ENCODE measurements around the gene ILDR2. TPM values are rescaled to one million over a fixed set of nuclear protein-coding genes. Genes with fewer than 3 reads are reported as not detected.

ILDR2 gene
- polyA plus RNA-seq, 4 donors: 0.34 to 0.49 TPM; not detected in 2

GRCh38 chr1:167002354-167002753, 27.0 kb upstream of the ILDR2 start:
- DNase-seq (no peak), FAIRE-seq (no peak)
- Histone ChIP-seq H3K9me3 (ENCODE audit: control insufficient read depth in 2 of 2, insufficient read depth in 1 of 2, low read depth in 1 of 2, low read length in 1 of 2) (no peaks in the 10 kb centered on the region), H3K4me3 (ENCODE audit: low read depth in 1 of 3, low read length in 3 of 3) (no peak overlapping the region), H3K27ac (ENCODE audit: low read depth in 1 of 3, low read length in 2 of 3) (no peak overlapping the region), H3K4me1 (ENCODE audit: control insufficient read depth in 3 of 3, insufficient read depth in 2 of 3, low read depth in 1 of 3, low read length in 2 of 3) (peaks cover 0 to 3% (median 0%) of the 10 kb centered on the region in 3 donors), H3K27me3 (ENCODE audit: control insufficient read depth in 3 of 3, insufficient read depth in 3 of 3, low read length in 3 of 3) (peaks cover 0 to 3% (median 2%) of the 10 kb centered on the region in 3 donors), H3K36me3 (ENCODE audit: control insufficient read depth in 3 of 3, insufficient read depth in 2 of 3, low read depth in 1 of 3, low read length in 3 of 3) (no peaks in the 10 kb centered on the region)
- WGBS, 3 donors: 85 to 88% (median 86%) methylated on average over 2 of the region's 2 CpGs

GRCh38 chr1:167000546-167000945, 25.2 kb upstream of the ILDR2 start:
- FAIRE-seq (no peak), DNase-seq (no peak)
- Histone ChIP-seq H3K9me3 (ENCODE audit: control insufficient read depth in 2 of 2, insufficient read depth in 1 of 2, low read depth in 1 of 2, low read length in 1 of 2) (no peaks in the 10 kb centered on the region), H3K36me3 (ENCODE audit: control insufficient read depth in 3 of 3, insufficient read depth in 2 of 3, low read depth in 1 of 3, low read length in 3 of 3) (no peaks in the 10 kb centered on the region), H3K4me1 (ENCODE audit: control insufficient read depth in 3 of 3, insufficient read depth in 2 of 3, low read depth in 1 of 3, low read length in 2 of 3) (peaks cover 0 to 3% (median 0%) of the 10 kb centered on the region in 3 donors), H3K27me3 (ENCODE audit: control insufficient read depth in 3 of 3, insufficient read depth in 3 of 3, low read length in 3 of 3) (peaks cover 0 to 3% (median 2%) of the 10 kb centered on the region in 3 donors), H3K4me3 (ENCODE audit: low read depth in 1 of 3, low read length in 3 of 3) (no peak overlapping the region), H3K27ac (ENCODE audit: low read depth in 1 of 3, low read length in 2 of 3) (no peak overlapping the region)
- 90 to 96% (median 93%) methylated on average over 1 of the region's 1 CpG for WGBS, 3 donors

DNA sequence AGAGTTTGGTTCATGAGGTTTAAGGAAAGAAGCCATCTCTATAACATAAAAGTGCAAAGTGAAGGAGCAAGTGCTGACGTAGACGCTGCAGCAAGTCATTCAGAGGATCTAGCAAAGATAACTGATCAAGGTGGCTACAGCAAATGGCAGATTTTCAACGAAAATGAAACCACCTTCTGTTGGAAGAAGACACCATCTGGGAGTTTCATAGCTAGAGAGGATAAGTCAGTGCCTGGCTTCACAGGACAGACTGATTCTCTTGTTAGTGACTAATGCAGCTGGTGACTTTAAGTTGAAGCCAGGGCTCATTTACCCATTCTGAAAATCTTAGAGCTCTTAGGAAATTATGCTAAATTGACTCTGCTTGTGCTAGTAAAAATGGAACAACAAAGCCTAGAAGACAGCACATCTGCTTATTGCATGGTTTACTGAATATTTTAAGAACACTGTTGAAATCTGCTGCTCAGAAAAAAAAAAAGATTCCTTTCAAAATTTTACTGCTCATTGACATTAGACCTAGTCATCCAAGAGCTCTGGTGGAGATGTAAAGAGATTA, 24.2 kb upstream of the ILDR2 start:
- peaks cover 0 to 3% (median 0%) of the 10 kb centered on the region in 3 donors for H3K4me1 ChIP-seq (ENCODE audit: control insufficient read depth in 3 of 3, insufficient read depth in 2 of 3, low read depth in 1 of 3, low read length in 2 of 3)
- no peaks in the 10 kb centered on the region for H3K36me3 ChIP-seq (ENCODE audit: control insufficient read depth in 3 of 3, insufficient read depth in 2 of 3, low read depth in 1 of 3, low read length in 3 of 3)
- FAIRE-seq (no peak), DNase-seq (no peak)
- no peaks in the 10 kb centered on the region for H3K9me3 ChIP-seq (ENCODE audit: control insufficient read depth in 2 of 2, insufficient read depth in 1 of 2, low read depth in 1 of 2, low read length in 1 of 2)
- WGBS, 3 donors: 44 to 61% (median 46%) methylated on average over 3 of the region's 3 CpGs
- H3K27me3 ChIP-seq (ENCODE audit: control insufficient read depth in 3 of 3, insufficient read depth in 3 of 3, low read length in 3 of 3): peaks cover 0 to 3% (median 2%) of the 10 kb centered on the region in 3 donors
- no peak overlapping the region for H3K4me3 ChIP-seq (ENCODE audit: low read depth in 1 of 3, low read length in 3 of 3)
- no peak overlapping the region for H3K27ac ChIP-seq (ENCODE audit: low read depth in 1 of 3, low read length in 2 of 3)

DNA sequence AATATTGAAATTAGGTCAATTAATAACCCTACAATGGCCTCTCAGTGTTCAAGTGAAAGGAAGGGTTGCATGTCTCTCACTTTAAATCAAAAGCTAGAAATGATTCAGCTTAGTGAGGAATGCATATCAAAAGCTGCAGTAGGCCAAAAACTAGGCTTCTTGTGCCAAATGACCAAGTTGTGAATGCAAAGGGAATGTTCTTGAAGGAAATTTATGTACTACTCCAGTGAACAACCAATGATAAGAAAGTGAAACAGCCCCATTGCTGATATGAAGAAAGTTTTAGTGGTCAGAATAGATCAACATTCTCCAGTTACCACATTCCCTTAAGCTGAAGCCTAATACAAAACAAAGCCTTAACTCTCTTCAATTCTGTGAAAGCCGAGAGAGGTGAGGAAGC, 23.7 kb upstream of the ILDR2 start:
- Histone ChIP-seq H3K9me3 (ENCODE audit: control insufficient read depth in 2 of 2, insufficient read depth in 1 of 2, low read depth in 1 of 2, low read length in 1 of 2) (no peaks in the 10 kb centered on the region), H3K4me3 (ENCODE audit: low read depth in 1 of 3, low read length in 3 of 3) (no peak overlapping the region), H3K36me3 (ENCODE audit: control insufficient read depth in 3 of 3, insufficient read depth in 2 of 3, low read depth in 1 of 3, low read length in 3 of 3) (no peaks in the 10 kb centered on the region), H3K4me1 (ENCODE audit: control insufficient read depth in 3 of 3, insufficient read depth in 2 of 3, low read depth in 1 of 3, low read length in 2 of 3) (peaks cover 0 to 3% (median 0%) of the 10 kb centered on the region in 3 donors), H3K27me3 (ENCODE audit: control insufficient read depth in 3 of 3, insufficient read depth in 3 of 3, low read length in 3 of 3) (peaks cover 0 to 3% (median 2%) of the 10 kb centered on the region in 3 donors), H3K27ac (ENCODE audit: low read depth in 1 of 3, low read length in 2 of 3) (no peak overlapping the region)
- DNase-seq: no peak
- 82 to 88% (median 85%) methylated on average over 1 of the region's 1 CpG for WGBS, 3 donors
- no peak for FAIRE-seq

DNA sequence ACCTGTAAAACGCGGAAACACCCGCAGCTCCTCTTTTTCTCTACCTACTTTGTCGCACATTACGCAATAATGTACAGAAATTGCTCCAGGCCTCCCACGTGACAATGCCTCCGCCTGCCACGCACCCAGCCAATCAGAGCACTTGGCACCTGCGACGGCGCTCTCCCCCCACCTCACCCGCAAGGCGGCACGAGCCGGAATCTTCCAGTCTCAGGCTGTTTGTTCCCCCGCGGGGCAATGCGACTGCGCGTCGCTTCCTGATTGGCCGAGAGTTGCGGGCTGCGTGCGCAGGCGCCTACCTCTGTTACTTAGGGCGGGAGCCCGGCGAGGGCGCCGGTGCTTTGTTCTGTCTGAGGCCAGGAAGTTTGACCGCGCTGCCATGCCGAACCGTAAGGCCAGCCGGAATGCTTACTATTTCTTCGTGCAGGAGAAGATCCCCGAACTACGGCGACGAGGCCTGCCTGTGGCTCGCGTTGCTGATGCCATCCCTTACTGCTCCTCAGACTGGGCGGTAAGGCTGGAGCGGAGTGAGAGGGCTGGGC, 13.7 kb upstream of the ILDR2 start, which contains the start of gene MAEL:
Gene MAEL, plus strand, starts transcription at position 307 of the 542 bp plus-strand sequence. Its CDS starts 73 bp downstream, at position 380.
- H3K4me3 ChIP-seq (ENCODE audit: low read depth in 1 of 3, low read length in 3 of 3): no peak within 1 kb of the TSS
- peaks cover 0 to 4% (median 0%) of the 10 kb centered on the region in 3 donors for H3K27me3 ChIP-seq (ENCODE audit: control insufficient read depth in 3 of 3, insufficient read depth in 3 of 3, low read length in 3 of 3)
- no peaks in the 10 kb centered on the region for H3K4me1 ChIP-seq (ENCODE audit: control insufficient read depth in 3 of 3, insufficient read depth in 2 of 3, low read depth in 1 of 3, low read length in 2 of 3)
- H3K27ac ChIP-seq (ENCODE audit: low read depth in 1 of 3, low read length in 2 of 3): no peak within 1 kb of the TSS
- no peaks in the 10 kb centered on the region for H3K9me3 ChIP-seq (ENCODE audit: control insufficient read depth in 2 of 2, insufficient read depth in 1 of 2, low read depth in 1 of 2, low read length in 1 of 2)
- FAIRE-seq (no peak), DNase-seq (no peak)
- no peaks in the 10 kb centered on the region for H3K36me3 ChIP-seq (ENCODE audit: control insufficient read depth in 3 of 3, insufficient read depth in 2 of 3, low read depth in 1 of 3, low read length in 3 of 3)
- 90 to 94% (median 92%) methylated on average over 45 of the region's 45 CpGs for WGBS, 3 donors

- DNase-seq: no peak
- H3K27me3 ChIP-seq (ENCODE audit: control insufficient read depth in 3 of 3, insufficient read depth in 3 of 3, low read length in 3 of 3): peaks cover 0 to 24% (median 9%) of the 10 kb centered on the region in 3 donors
- H3K4me1 ChIP-seq (ENCODE audit: control insufficient read depth in 3 of 3, insufficient read depth in 2 of 3, low read depth in 1 of 3, low read length in 2 of 3): no peaks in the 10 kb centered on the region
- no peak for FAIRE-seq
- H3K36me3 ChIP-seq (ENCODE audit: control insufficient read depth in 3 of 3, insufficient read depth in 2 of 3, low read depth in 1 of 3, low read length in 3 of 3): no peaks in the 10 kb centered on the region
- no peak overlapping the region for H3K4me3 ChIP-seq (ENCODE audit: low read depth in 1 of 3, low read length in 3 of 3)
- 48 to 96% (median 89%) methylated on average over 1 of the region's 1 CpG for WGBS, 3 donors
- H3K27ac ChIP-seq (ENCODE audit: low read depth in 1 of 3, low read length in 2 of 3): no peak overlapping the region
- H3K9me3 ChIP-seq (ENCODE audit: control insufficient read depth in 2 of 2, insufficient read depth in 1 of 2, low read depth in 1 of 2, low read length in 1 of 2): no peaks in the 10 kb centered on the region
Measured at GRCh38 chr1:166981589-166981988, 6.2 kb upstream of the ILDR2 start.

GRCh38 chr1:166980818-166981217, 5.5 kb upstream of the ILDR2 start:
- FAIRE-seq (no peak), DNase-seq (no peak)
- no peaks in the 10 kb centered on the region for H3K9me3 ChIP-seq (ENCODE audit: control insufficient read depth in 2 of 2, insufficient read depth in 1 of 2, low read depth in 1 of 2, low read length in 1 of 2)
- 82 to 88% (median 84%) methylated on average over 3 of the region's 3 CpGs for WGBS, 3 donors
- H3K27ac ChIP-seq (ENCODE audit: low read depth in 1 of 3, low read length in 2 of 3): no peak overlapping the region
- H3K27me3 ChIP-seq (ENCODE audit: control insufficient read depth in 3 of 3, insufficient read depth in 3 of 3, low read length in 3 of 3): peaks cover 0 to 31% (median 9%) of the 10 kb centered on the region in 3 donors
- no peaks in the 10 kb centered on the region for H3K36me3 ChIP-seq (ENCODE audit: control insufficient read depth in 3 of 3, insufficient read depth in 2 of 3, low read depth in 1 of 3, low read length in 3 of 3)
- no peaks in the 10 kb centered on the region for H3K4me1 ChIP-seq (ENCODE audit: control insufficient read depth in 3 of 3, insufficient read depth in 2 of 3, low read depth in 1 of 3, low read length in 2 of 3)
- H3K4me3 ChIP-seq (ENCODE audit: low read depth in 1 of 3, low read length in 3 of 3): no peak overlapping the region

DNA sequence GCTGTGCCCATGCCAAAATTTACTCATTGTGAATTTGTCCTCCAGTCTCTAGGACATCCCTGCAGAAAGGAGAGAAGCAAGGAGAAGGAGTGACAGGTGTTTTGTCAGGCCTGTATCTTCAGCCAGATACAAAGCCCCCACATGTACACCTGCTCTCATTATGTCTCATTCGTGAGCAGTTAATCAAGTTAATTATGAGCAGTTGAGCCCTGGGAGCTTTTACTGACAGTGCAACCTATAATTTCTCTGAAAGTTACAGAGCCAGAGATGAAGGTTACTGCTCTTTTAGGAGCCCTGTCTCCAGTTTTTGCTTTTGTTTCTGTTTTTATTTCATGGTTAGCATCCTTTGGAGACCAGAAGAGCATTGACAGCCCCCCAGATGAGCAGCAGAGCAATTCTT, 5.0 kb upstream of the ILDR2 start:
- Histone ChIP-seq H3K36me3 (ENCODE audit: control insufficient read depth in 3 of 3, insufficient read depth in 2 of 3, low read depth in 1 of 3, low read length in 3 of 3) (no peaks in the 10 kb centered on the region), H3K4me1 (ENCODE audit: control insufficient read depth in 3 of 3, insufficient read depth in 2 of 3, low read depth in 1 of 3, low read length in 2 of 3) (no peaks in the 10 kb centered on the region), H3K4me3 (ENCODE audit: low read depth in 1 of 3, low read length in 3 of 3) (no peak overlapping the region), H3K27me3 (ENCODE audit: control insufficient read depth in 3 of 3, insufficient read depth in 3 of 3, low read length in 3 of 3) (peaks cover 0 to 33% (median 9%) of the 10 kb centered on the region in 3 donors), H3K9me3 (ENCODE audit: control insufficient read depth in 2 of 2, insufficient read depth in 1 of 2, low read depth in 1 of 2, low read length in 1 of 2) (no peaks in the 10 kb centered on the region), H3K27ac (ENCODE audit: low read depth in 1 of 3, low read length in 2 of 3) (no peak overlapping the region)
- no peak for DNase-seq
- FAIRE-seq: no peak
- WGBS, 3 donors: 32 to 67% (median 44%) methylated on average over 1 of the region's 1 CpG

All from small intestine (tissue), 7 donors.